Pancreas (tissue), 10 donors: ENCODE measurements around the gene S100Z. TPM values are rescaled to one million over a fixed set of nuclear protein-coding genes. Genes with fewer than 3 reads are reported as not detected.

Experiments
- ATAC-seq, 4 donors: fragments of 200-7000 bp; cut with Tn5 transposase; one replicate each; pipeline versions ENCODE4 v1.8.0 to v1.9.1; 2020; ENCODE audit warnings: mild to moderate bottlenecking in 4 of 4, moderate library complexity in 4 of 4
- DNase-seq, 6 donors: peaks; one replicate each; pipeline ENCODE4 v3.0.0-alpha.2; 2020
- FAIRE-seq: peaks from 2 replicates; lab custom pipeline; 2012; peaks lifted over from hg19 to GRCh38; lab: Jason Lieb, UNC
- H3K27ac ChIP-seq, 4 donors: fragments of 200-600 bp; sonication (generic); 1 replicate in 3 of 4; 2 replicates in 1 of 4; pipeline versions ENCODE4 v1.5.0 to v1.8.0; 2020
- H3K27me3 ChIP-seq, 4 donors: fragments of 200-600 bp; one replicate each; pipeline ENCODE4 v1.8.0; 2021
- H3K36me3 ChIP-seq, 3 donors: fragments of 200-600 bp; sonication (generic) in 1 of 3; one replicate each; pipeline versions ENCODE4 v1.5.0 to v1.8.0; 2020 to 2021
- H3K4me1 ChIP-seq, 3 donors: fragments of 200-600 bp; one replicate each; pipeline ENCODE4 v1.8.0; 2021
- H3K4me3 ChIP-seq, 4 donors: fragments of 200-600 bp; sonication (generic) in 2 of 4; one replicate each; pipeline versions ENCODE4 v1.5.0 to v1.8.0; 2020 to 2021
- H3K9me3 ChIP-seq, 4 donors: fragments of 200-600 bp; one replicate each; pipeline ENCODE4 v1.8.0; 2021
- WGBS, 2 donors: extraction: QIAGEN DNeasy Blood & Tissue Kit; methylation state at CpG; one replicate each; pipeline ENCODE4 v1.1.7; 2013; 5-methylcytosine and 5-hydroxymethylcytosine counted together
- intact Hi-C, 3 donors: fragments of 100-400 bp; cut with DNase I; formaldehyde crosslinking; loops; one replicate each; pipeline versions ENCODE4 v1.11.1 to v1.14.2; 2022
- polyA plus RNA-seq, 2 donors: library from polyadenylated mRNA; stranded (reverse); fragments of 200-250 nt; gene quantifications; one replicate each; pipeline ENCODE4 v1.2.3, GENCODE V29; 2013
- total RNA-seq, 6 donors: library from RNA; stranded (reverse); fragmentation: NEBNext Ultra II Directional in 4 of 6; extraction: Animal tissue kit (Norgen Biotek cat#: 25700) in 4 of 6; gene quantifications; one replicate each; pipeline versions ENCODE4 v1.2.1 to v1.2.4, GENCODE V29; 2021 to 2023
- TF ChIP-seq, protein P1 (sequence below), 4 donors: fragments of 200-600 bp; sonication (generic) in 3 of 4; IDR thresholded peaks; one replicate each; pipeline versions ENCODE4 v1.5.0 to v1.8.0; 2021; ENCODE audit warnings: antibody characterized with exemption in 4 of 4
- donor health status: healthy with polysubstance abuse.
- donor health status: DM: no; HTN: no; CAD: no; lungs with moderate emphysema.
- donor health status: DM: no; HTN: no; CAD: no.
- donor health status: control.
- donor health status: control.
- donor health status: Bipolar disorder and iron deficiency.
- donor health status: DM: yes; HTN: yes; CAD: no.
- donor health status: DM: no; HTN: no; CAD: no.
- donor health status: DM: no; HTN: no; CAD: no.
- donor health status: DM: yes; HTN: yes; CAD: no.

Gene S100Z
- total and polyA plus RNA-seq, 8 donors, result 0.16 to 1.2 (median 0.41) TPM; not detected in 3

DNA sequence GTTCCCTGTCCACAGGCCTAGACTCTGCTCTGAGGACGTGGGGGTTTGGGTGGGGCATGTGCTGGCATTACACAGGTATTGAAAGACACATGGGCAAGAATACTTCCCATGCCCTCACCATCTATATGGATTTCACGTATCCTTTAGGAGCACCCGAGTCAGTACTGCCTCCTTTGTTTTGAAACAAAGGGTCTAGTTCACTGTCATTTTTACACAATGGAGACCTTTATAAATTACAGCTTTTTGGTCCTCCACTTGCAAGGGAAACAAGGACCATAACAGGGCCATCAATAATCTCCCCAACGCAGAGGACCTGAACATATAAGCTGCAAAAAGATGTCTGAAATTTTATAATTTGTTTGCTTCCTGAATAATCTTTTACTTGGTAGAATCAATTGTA is 78.1 kb downstream of the S100Z start:
- no peaks in the 10 kb centered on the region for H3K9me3 ChIP-seq
- no peak overlapping the region for H3K4me3 ChIP-seq
- no peaks in the 10 kb centered on the region for H3K4me1 ChIP-seq
- DNase-seq (no peak), ATAC-seq (no peak), FAIRE-seq (no peak)
- intact Hi-C loops, result no loop called here
- 59 to 67% methylated on average over 4 of the region's 4 CpGs for WGBS, 2 donors
- H3K27me3 ChIP-seq, result no peaks in the 10 kb centered on the region
- H3K36me3 ChIP-seq, result no peaks in the 10 kb centered on the region
- TF ChIP-seq, protein P1, sequence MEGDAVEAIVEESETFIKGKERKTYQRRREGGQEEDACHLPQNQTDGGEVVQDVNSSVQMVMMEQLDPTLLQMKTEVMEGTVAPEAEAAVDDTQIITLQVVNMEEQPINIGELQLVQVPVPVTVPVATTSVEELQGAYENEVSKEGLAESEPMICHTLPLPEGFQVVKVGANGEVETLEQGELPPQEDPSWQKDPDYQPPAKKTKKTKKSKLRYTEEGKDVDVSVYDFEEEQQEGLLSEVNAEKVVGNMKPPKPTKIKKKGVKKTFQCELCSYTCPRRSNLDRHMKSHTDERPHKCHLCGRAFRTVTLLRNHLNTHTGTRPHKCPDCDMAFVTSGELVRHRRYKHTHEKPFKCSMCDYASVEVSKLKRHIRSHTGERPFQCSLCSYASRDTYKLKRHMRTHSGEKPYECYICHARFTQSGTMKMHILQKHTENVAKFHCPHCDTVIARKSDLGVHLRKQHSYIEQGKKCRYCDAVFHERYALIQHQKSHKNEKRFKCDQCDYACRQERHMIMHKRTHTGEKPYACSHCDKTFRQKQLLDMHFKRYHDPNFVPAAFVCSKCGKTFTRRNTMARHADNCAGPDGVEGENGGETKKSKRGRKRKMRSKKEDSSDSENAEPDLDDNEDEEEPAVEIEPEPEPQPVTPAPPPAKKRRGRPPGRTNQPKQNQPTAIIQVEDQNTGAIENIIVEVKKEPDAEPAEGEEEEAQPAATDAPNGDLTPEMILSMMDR (IDR thresholded peaks at IDR 0.05), result no peak
- H3K27ac ChIP-seq, result no peak overlapping the region

DNA sequence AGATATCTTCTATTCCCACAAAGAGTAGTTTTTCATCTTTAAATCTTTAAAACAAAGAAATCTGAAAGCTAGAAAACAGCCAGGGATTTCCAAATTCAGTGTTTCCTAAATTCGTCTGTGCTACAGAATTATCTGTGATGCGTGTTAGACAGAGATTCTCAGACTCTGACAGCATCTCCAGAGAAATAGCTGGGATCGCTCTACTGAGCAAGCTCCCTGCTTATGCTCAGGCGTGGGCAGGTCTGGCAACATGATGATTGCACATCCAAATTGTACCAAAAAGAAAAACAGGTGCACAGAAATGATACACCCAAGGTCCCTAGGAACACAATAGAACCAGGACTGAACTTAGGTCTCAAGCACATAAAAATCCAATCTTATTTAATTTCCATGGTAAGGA is 80.3 kb downstream of the S100Z start:
- 61 to 70% methylated on average over 4 of the region's 4 CpGs for WGBS, 2 donors
- Histone ChIP-seq H3K4me1 (no peaks in the 10 kb centered on the region), H3K9me3 (no peaks in the 10 kb centered on the region), H3K4me3 (no peak overlapping the region), H3K27me3 (no peaks in the 10 kb centered on the region), H3K27ac (no peak overlapping the region), H3K36me3 (no peaks in the 10 kb centered on the region)
- DNase-seq (no peak), ATAC-seq (no peak), FAIRE-seq (no peak)
- TF ChIP-seq, protein P1 (IDR thresholded peaks at IDR 0.05), result no peak
- intact Hi-C loops, result no loop called here

DNA sequence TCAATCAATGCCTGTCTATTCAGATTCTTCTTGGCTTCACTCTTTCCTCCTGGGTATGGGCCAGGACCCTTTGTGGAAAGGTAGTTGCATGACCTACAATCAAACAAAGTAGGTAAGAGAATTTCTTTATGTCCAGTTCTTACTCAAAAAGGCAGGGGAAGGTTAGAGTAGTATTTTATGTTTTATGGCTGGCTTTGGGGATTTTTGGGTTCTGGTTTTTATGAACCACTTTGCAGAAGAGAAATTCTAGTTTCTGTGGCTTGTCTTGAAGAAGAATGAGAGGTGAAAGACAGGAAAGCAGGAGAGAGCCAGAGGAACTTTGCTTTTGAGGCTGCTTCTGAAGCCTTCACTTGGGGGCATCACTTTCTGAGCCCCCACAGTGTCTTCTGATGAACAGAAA is 88.4 kb downstream of the S100Z start:
- Histone ChIP-seq H3K36me3 (no peaks in the 10 kb centered on the region), H3K27ac (no peak overlapping the region), H3K9me3 (no peaks in the 10 kb centered on the region), H3K27me3 (no peaks in the 10 kb centered on the region), H3K4me3 (no peak overlapping the region), H3K4me1 (no peaks in the 10 kb centered on the region)
- intact Hi-C loops, result no loop called here
- TF ChIP-seq, protein P1 (IDR thresholded peaks at IDR 0.05), result no peak
- FAIRE-seq (no peak), DNase-seq (no peak), ATAC-seq (no peak)

DNA sequence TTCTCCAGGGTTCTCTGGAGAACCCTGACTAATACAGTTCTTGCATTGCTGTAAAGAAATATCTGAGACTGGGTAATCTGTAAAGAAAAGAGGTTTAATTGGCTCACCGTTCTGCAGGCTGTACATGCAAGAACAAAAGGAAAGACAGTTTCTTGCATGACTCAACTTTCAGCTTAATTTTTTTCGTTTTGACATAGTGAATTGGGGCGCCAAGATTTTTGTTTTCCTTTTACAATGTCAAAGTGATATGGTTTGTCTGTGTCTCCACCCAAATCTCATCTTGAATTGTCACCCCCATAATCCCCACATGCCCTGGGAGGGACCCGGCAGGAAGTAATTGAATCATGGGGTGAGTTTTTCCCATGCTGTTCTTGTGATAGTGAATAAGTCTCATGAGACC is 91.2 kb downstream of the S100Z start:
- Histone ChIP-seq H3K27ac (no peak overlapping the region), H3K36me3 (no peaks in the 10 kb centered on the region), H3K4me1 (no peaks in the 10 kb centered on the region), H3K9me3 (no peaks in the 10 kb centered on the region), H3K4me3 (no peak overlapping the region), H3K27me3 (no peaks in the 10 kb centered on the region)
- ATAC-seq, result no peak
- TF ChIP-seq, protein P1 (IDR thresholded peaks at IDR 0.05), result no peak
- WGBS, 2 donors, result 76 to 87% methylated on average over 4 of the region's 4 CpGs
- no peak for DNase-seq
- FAIRE-seq, result no peak
- intact Hi-C loops, result no loop called here

DNA sequence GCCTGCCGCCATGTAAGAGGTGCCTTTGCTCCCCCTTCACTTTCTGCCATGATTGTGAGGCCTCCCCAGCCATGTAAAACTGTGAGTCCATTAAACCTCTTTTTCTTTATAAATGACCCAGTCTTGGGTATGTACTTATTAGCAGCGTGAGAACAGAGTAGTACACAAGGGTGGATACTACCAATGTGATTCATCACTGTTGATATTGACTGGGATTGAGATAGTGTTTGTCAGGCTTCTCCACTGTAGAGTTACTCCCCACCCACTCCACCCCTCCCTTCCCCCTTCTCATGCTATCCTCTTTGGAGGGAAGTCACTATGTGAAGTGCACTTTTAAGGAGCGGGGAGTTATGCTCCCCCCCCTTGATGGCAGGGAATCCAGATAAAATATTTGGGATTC is 91.6 kb downstream of the S100Z start:
- 93 to 96% methylated on average over 3 of the region's 3 CpGs for WGBS, 2 donors
- intact Hi-C loops, result no loop called here
- FAIRE-seq (no peak), ATAC-seq (no peak), DNase-seq (no peak)
- TF ChIP-seq, protein P1 (IDR thresholded peaks at IDR 0.05), result no peak
- no peaks in the 10 kb centered on the region for H3K27me3 ChIP-seq
- H3K9me3 ChIP-seq, result no peaks in the 10 kb centered on the region
- no peaks in the 10 kb centered on the region for H3K4me1 ChIP-seq
- no peaks in the 10 kb centered on the region for H3K36me3 ChIP-seq
- H3K4me3 ChIP-seq, result no peak overlapping the region
- no peak overlapping the region for H3K27ac ChIP-seq
